ENCODE measurements around the gene USF3. TPM values are rescaled to one million over a fixed set of nuclear protein-coding genes. Genes with fewer than 3 reads are reported as not detected.

USF3 gene
- total RNA-seq, 1 experiment from 2014 or later, result 13.5 TPM

DNA sequence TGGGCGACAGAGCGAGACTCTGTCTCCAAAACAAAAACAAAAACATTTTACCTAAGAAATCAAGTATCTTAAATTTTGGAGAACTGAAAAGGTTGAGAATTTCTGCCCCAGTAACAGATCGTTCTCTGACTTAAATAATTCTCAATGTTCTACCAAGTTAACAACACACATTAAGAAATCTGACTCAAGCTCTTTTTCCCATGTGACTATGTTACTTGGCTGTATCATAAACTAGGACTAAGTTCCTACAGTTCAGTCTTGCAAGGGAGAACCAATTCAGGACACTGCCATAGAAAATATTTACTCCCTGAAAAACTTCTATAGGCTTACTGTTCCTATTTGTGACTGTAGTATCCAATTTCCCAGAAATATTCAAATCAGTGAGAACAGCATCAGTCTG is 20.9 kb upstream of the USF3 start:
- intact Hi-C loops (cut with micrococcal nuclease), result no loop called here
- Histone ChIP-seq H3K36me3 (ENCODE audit: control insufficient read depth in 1 of 2, insufficient read depth in 2 of 2, low read length in 2 of 2) (peaks cover 23 to 33% of the 10 kb centered on the region in 2 experiments), H3K9me2 (ENCODE audit: insufficient read depth) (no peaks in the 10 kb centered on the region), H3K9ac (ENCODE audit: low read length) (no peak overlapping the region), H3K27me3 (ENCODE audit: insufficient read depth, low read length) (no peaks in the 10 kb centered on the region), H4K20me1 (ENCODE audit: insufficient read depth) (peaks cover 10% of the 10 kb centered on the region), H3K27ac (ENCODE audit: low read depth, low read length) (no peak overlapping the region), H3K79me2 (ENCODE audit: insufficient read depth, low read length) (peaks cover 12% of the 10 kb centered on the region; the same call in 1 of the 2 replicates), H3K4me1 (ENCODE audit: control insufficient read depth in 1 of 2, insufficient read depth in 2 of 2, low read length in 2 of 2) (no peaks in the 10 kb centered on the region), H2AFZ (ENCODE audit: low read depth, low read length, poor library complexity, severe bottlenecking) (no peak overlapping the region), H3K4me3 (replicated peaks in 1 of 2; ENCODE audit: low read depth in 1 of 2, low read length in 2 of 2) (no peak overlapping the region), H3K9me3 (ENCODE audit: control insufficient read depth in 1 of 2, insufficient read depth in 1 of 2, low read depth in 1 of 2, low read length in 2 of 2) (no peaks in the 10 kb centered on the region), H3K4me2 (ENCODE audit: low read length) (no peak overlapping the region)
- TF ChIP-seq POLR2A (IDR thresholded peaks at IDR 0.05; ENCODE audit: borderline replicate concordance, extremely low read depth, insufficient read depth, insufficient read length) (no peak), SRF (IDR thresholded peaks at IDR 0.05; ENCODE audit: low read depth) (no peak), CBX3 (IDR thresholded peaks at IDR 0.05; ENCODE audit: low read depth) (no peak), EGR1 (IDR thresholded peaks at IDR 0.05; ENCODE audit: low read depth) (no peak), SP1 (IDR thresholded peaks at IDR 0.05; ENCODE audit: low read depth) (no peak), JUND (IDR thresholded peaks at IDR 0.05) (no peak), ZFX (IDR thresholded peaks at IDR 0.05) (no peak), FOSL1 (IDR thresholded peaks at IDR 0.05; ENCODE audit: low read depth) (no peak), SIN3A (IDR thresholded peaks at IDR 0.05; ENCODE audit: low read depth) (no peak)
- TF ChIP-seq, protein P1, sequence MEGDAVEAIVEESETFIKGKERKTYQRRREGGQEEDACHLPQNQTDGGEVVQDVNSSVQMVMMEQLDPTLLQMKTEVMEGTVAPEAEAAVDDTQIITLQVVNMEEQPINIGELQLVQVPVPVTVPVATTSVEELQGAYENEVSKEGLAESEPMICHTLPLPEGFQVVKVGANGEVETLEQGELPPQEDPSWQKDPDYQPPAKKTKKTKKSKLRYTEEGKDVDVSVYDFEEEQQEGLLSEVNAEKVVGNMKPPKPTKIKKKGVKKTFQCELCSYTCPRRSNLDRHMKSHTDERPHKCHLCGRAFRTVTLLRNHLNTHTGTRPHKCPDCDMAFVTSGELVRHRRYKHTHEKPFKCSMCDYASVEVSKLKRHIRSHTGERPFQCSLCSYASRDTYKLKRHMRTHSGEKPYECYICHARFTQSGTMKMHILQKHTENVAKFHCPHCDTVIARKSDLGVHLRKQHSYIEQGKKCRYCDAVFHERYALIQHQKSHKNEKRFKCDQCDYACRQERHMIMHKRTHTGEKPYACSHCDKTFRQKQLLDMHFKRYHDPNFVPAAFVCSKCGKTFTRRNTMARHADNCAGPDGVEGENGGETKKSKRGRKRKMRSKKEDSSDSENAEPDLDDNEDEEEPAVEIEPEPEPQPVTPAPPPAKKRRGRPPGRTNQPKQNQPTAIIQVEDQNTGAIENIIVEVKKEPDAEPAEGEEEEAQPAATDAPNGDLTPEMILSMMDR (IDR thresholded peaks at IDR 0.05 in 2 of 3, conservative IDR thresholded peaks at IDR 0.05 in 1 of 3; ENCODE audit: borderline replicate concordance in 1 of 3, insufficient read depth in 1 of 3, low read depth in 2 of 3, low read length in 2 of 3), result no peak
- ChIA-PET POLR2A (no interaction called here), CTCF (no interaction called here), RAD21 (ENCODE audit: low non-redundant PET in 1 of 2, low total read pairs in 2 of 2, uncharacterized antibody in 2 of 2, unreplicated experiment in 2 of 2) (no interaction called here)
- no peak for DNase-seq (ENCODE audit: low read depth, low spot score)
- ATAC-seq, result no peak
- no TSS peak for BruUV-seq (replicated peaks)

DNA sequence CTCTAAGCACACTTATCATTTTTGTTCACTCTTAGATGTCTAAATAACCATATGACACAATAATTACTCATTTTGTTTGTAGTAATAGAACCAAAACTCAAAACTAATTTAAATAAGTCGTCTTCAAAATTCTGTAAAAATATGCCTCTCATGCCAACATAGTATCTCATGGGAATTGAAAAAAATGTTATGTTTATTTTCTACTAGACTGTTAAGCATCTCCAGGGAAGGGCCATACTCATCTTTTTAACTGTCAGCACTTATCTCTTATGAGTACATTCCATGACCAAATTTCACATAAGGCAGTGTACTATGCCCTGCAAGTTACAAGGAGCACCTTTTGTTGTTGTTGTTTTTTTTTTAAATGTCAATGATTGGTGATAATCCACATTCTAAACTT is 18.3 kb upstream of the USF3 start:
- no peak for ATAC-seq
- no TSS peak for BruUV-seq (replicated peaks)
- intact Hi-C loops (cut with micrococcal nuclease), result no loop called here
- Histone ChIP-seq H3K27ac (ENCODE audit: low read depth, low read length) (no peak overlapping the region), H3K27me3 (ENCODE audit: insufficient read depth, low read length) (no peaks in the 10 kb centered on the region), H3K9ac (ENCODE audit: low read length) (no peak overlapping the region), H3K36me3 (ENCODE audit: control insufficient read depth in 1 of 2, insufficient read depth in 2 of 2, low read length in 2 of 2) (peaks cover 4 to 8% of the 10 kb centered on the region in 2 experiments; a peak in 1 of 4 replicates), H3K4me2 (ENCODE audit: low read length) (no peak overlapping the region), H3K4me3 (replicated peaks in 1 of 2; ENCODE audit: low read depth in 1 of 2, low read length in 2 of 2) (no peak overlapping the region), H3K4me1 (ENCODE audit: control insufficient read depth in 1 of 2, insufficient read depth in 2 of 2, low read length in 2 of 2) (no peaks in the 10 kb centered on the region), H2AFZ (ENCODE audit: low read depth, low read length, poor library complexity, severe bottlenecking) (no peak overlapping the region), H3K9me3 (ENCODE audit: control insufficient read depth in 1 of 2, insufficient read depth in 1 of 2, low read depth in 1 of 2, low read length in 2 of 2) (no peaks in the 10 kb centered on the region), H4K20me1 (ENCODE audit: insufficient read depth) (no peaks in the 10 kb centered on the region; the same call in 1 of the 2 replicates), H3K79me2 (ENCODE audit: insufficient read depth, low read length) (no peaks in the 10 kb centered on the region), H3K9me2 (ENCODE audit: insufficient read depth) (no peaks in the 10 kb centered on the region)
- no peak for DNase-seq (ENCODE audit: low read depth, low spot score)
- RAD21 ChIA-PET (ENCODE audit: low non-redundant PET in 1 of 2, low total read pairs in 2 of 2, uncharacterized antibody in 2 of 2, unreplicated experiment in 2 of 2), result no interaction called here
- CTCF ChIA-PET, result no interaction called here
- no peak for TF ChIP-seq CBX3 (IDR thresholded peaks at IDR 0.05; ENCODE audit: low read depth)
- POLR2A ChIA-PET, result no interaction called here
